Activated CD8-positive, alpha-beta T cell treated with anti-CD3 and anti-CD28 coated beads, Interleukin-2, amount 10 ng/mL, durations not matched to agents 7 days and 5 days (primary cell): ENCODE measurements around the gene PALB2. TPM values are rescaled to one million over a fixed set of nuclear protein-coding genes. Genes with fewer than 3 reads are reported as not detected.

Experiments
- ATAC-seq: fragments of 150-1000 bp; cut with Tn5 transposase; one replicate; pipeline ENCODE4 v1.10.0; 2021; ENCODE audit warnings: moderate library complexity
- CTCF ChIA-PET: fragments of 350-600 bp; sonication (Branson Sonifier 250); formaldehyde crosslinking; loops from one replicate; lab custom pipeline; 2021; ENCODE audit warnings: antibody characterized with exemption; lab: Charles Lee
- POLR2A ChIA-PET: fragments of 350-600 bp; sonication (Branson Sonifier 250); formaldehyde crosslinking; loops from one replicate; lab custom pipeline; 2021; ENCODE audit warnings: antibody characterized with exemption; lab: Charles Lee
- DNase-seq: peaks from one replicate; pipeline ENCODE4 v3.0.0-alpha.2; 2020
- H3K27ac Mint-ChIP-seq: one replicate; pipeline ENCODE4 v1.8.0; 2021; ENCODE audit warnings: mild to moderate bottlenecking, mixed read lengths
- H3K27me3 Mint-ChIP-seq: one replicate; pipeline ENCODE4 v1.8.0; 2021; ENCODE audit warnings: low read depth, mixed read lengths
- H3K36me3 Mint-ChIP-seq: one replicate; pipeline ENCODE4 v1.8.0; 2021; ENCODE audit warnings: low read depth, mixed read lengths
- H3K4me1 Mint-ChIP-seq: one replicate; pipeline ENCODE4 v1.8.0; 2021; ENCODE audit warnings: low read depth, mixed read lengths
- H3K4me3 Mint-ChIP-seq: one replicate; pipeline ENCODE4 v1.8.0; 2021; ENCODE audit warnings: mild to moderate bottlenecking, mixed read lengths
- H3K9me3 Mint-ChIP-seq: one replicate; pipeline ENCODE4 v1.8.0; 2022; ENCODE audit warnings: mixed read lengths; ENCODE audit not compliant: insufficient read depth
- total RNA-seq, 2 experiments: library from RNA; stranded (reverse); gene quantifications; one replicate each; pipeline ENCODE4 v1.2.3, GENCODE V29; 2021

The PALB2 gene
- total RNA-seq, 2 experiments from 2014 or later: 22.7 to 26.1 TPM

DNA sequence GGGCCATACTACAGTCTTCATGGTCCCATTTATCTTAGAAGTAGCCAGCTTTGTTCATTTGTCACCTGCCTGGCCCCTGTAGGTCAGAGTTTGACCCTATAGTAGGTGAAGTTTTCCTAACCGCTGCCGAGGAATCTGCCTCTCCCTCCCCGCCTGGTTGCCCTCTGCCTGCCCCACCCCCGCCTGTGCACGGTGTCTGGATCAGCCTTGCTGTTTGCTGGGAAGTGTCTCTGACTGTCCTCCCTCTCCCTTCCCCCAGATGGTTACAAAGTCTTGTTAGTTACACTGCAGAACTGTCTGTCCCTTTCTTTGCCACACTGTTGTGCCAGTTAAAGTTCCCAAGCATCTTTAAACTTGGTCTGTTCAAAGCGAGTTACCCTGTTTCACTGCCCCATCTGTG lies 77.9 kb downstream of the PALB2 start:
- peaks cover 54% of the 10 kb centered on the region for H3K36me3 Mint-ChIP-seq
- DNase-seq: no peak

GRCh38 chr16:23562505-23562904 lies 78.6 kb downstream of the PALB2 start:
- Mint-ChIP-seq H3K9me3 (no peaks in the 10 kb centered on the region), H3K27me3 (no peaks in the 10 kb centered on the region), H3K27ac (no peak overlapping the region), H3K4me3 (no peak overlapping the region), H3K36me3 (peaks cover 51% of the 10 kb centered on the region), H3K4me1 (peaks cover 21% of the 10 kb centered on the region)
- DNase-seq (no peak), ATAC-seq (no peak)
- CTCF ChIA-PET: interaction anchor here (1.3 kb wide), 1 partner anchor 34 kb away, joined by 3 read pairs; no protein-coding TSS in a partner anchor
- POLR2A ChIA-PET: interaction anchor here (2.1 kb wide), 1 partner anchor 34 kb away, joined by 5 read pairs; no protein-coding TSS in a partner anchor

More for the DNA sequence above, 77.9 kb downstream of the PALB2 start:
- H3K4me3 Mint-ChIP-seq: no peak overlapping the region
- H3K27me3 Mint-ChIP-seq: no peaks in the 10 kb centered on the region
- H3K27ac Mint-ChIP-seq: no peak overlapping the region
- ATAC-seq: no peak
- H3K4me1 Mint-ChIP-seq: peaks cover 21% of the 10 kb centered on the region
- H3K9me3 Mint-ChIP-seq: no peaks in the 10 kb centered on the region
- ChIA-PET CTCF (no interaction called here), POLR2A (no interaction called here)

DNA sequence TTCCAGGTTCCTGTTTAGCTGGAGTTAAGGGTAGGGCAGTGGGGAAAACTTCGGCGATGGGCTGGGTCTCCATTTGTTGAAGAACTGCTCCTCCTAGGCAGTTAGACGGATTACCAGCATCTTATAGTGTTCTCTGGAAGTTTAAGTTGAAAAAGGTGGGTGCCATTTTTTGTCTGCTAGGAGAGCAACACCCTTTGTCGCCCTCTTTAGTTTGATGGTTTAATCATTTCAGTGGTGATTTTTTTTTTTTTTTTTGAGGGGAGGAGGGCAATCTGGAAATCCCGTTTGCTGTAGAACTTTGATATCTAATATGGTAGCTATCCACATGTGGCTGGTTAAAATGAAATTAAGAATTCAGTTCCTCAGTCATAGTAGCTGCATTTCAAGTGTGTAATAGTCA lies 79.5 kb downstream of the PALB2 start:
- Mint-ChIP-seq H3K27ac (no peak overlapping the region), H3K4me1 (peaks cover 26% of the 10 kb centered on the region), H3K4me3 (no peak overlapping the region), H3K27me3 (no peaks in the 10 kb centered on the region), H3K36me3 (peaks cover 45% of the 10 kb centered on the region), H3K9me3 (no peaks in the 10 kb centered on the region)
- CTCF ChIA-PET: interaction anchor here (1.2 to 1.3 kb wide), 2 partner anchors 22 to 35 kb away, joined by 3 to 4 read pairs; no protein-coding TSS in a partner anchor
- POLR2A ChIA-PET: interaction anchor here (2.1 kb wide), 1 partner anchor 35 kb away, joined by 5 read pairs; no protein-coding TSS in a partner anchor
- DNase-seq (no peak), ATAC-seq (no peak)

DNA sequence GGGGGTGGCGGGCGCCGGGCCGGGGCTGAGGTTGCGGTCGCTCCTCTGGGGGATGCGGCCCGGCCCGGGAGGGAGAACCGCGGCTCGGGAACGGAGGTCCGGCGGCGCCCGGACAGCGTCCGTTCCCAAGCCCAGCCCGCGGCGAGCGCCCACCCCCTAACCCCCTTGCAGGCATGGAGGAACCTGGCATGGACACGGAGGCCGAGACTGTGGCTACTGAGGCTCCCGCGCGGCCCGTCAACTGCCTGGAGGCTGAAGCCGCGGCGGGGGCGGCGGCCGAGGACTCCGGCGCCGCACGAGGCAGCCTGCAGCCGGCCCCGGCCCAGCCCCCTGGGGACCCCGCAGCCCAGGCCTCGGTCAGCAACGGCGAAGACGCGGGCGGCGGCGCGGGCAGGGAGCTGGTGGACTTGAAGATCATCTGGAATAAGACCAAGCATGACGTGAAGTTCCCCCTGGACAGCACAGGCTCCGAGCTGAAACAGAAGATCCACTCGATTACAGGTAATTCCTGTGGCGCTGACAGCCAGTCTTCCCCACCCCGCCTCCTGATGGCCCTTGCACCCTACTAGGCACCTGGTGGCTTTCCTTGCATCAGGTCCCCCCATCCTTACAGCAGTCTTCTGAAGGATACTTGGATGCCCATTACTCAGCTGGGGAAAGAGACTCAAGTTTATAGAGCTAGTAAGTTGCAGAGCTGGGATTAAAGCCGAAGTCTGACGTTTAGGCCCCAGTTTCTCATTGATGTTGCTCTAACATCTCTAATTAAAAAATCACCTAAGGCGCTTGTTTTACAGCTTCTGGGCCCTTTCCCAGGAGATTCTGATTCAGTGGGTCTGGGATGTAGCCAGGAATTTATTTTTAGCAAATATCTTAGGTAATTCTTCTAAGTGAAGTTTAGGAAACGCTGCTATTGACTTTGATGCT lies 83.1 kb downstream of the PALB2 start:
- Mint-ChIP-seq H3K36me3 (peaks cover 29% of the 10 kb centered on the region), H3K27me3 (no peaks in the 10 kb centered on the region), H3K4me3 (peak overlapping the region; percentile 95), H3K27ac (peak overlapping the region; percentile 94), H3K9me3 (no peaks in the 10 kb centered on the region), H3K4me1 (peaks cover 35% of the 10 kb centered on the region)
- ATAC-seq (no peak), DNase-seq (peak; percentile 34)
- CTCF ChIA-PET: interaction anchor here (1.0 to 2.4 kb wide), 9 partner anchors 17 to 122 kb away, joined by 3 to 12 read pairs (median 4); no protein-coding TSS in a partner anchor
- POLR2A ChIA-PET: interaction anchor here (0.6 to 1.5 kb wide), 8 partner anchors 11 to 122 kb away, joined by 3 to 4 read pairs (median 3); partner anchors contain the start of genes GGA2 and NDUFAB1

GRCh38 chr16:23556881-23557778 lies 84.0 kb downstream of the PALB2 start, which contains the start of the genes EARS2 and UBFD1:
EARS2 (minus strand) TSS chr16:23557350; CDS start chr16:23557343, 7 bp downstream.
UBFD1 (plus strand) TSS chr16:23557727; CDS start chr16:23557743, 16 bp downstream.
- peak; percentile 92 for ATAC-seq
- Mint-ChIP-seq H3K4me1 (peaks cover 35% of the 10 kb centered on the region), H3K4me3 (peak within 1 kb of the TSS; percentile 95), H3K27ac (peak within 1 kb of the TSS; percentile 94), H3K9me3 (no peaks in the 10 kb centered on the region), H3K27me3 (no peaks in the 10 kb centered on the region), H3K36me3 (peaks cover 22% of the 10 kb centered on the region)
- CTCF ChIA-PET: interaction anchor here (1.0 to 2.4 kb wide), 6 partner anchors 18 to 121 kb away, joined by 3 to 12 read pairs (median 4); no protein-coding TSS in a partner anchor
- peak; percentile 98 for DNase-seq
- POLR2A ChIA-PET: interaction anchor here (0.6 to 1.5 kb wide), 6 partner anchors 23 to 123 kb away, joined by 3 read pairs; partner anchors contain the start of genes GGA2 and NDUFAB1

DNA sequence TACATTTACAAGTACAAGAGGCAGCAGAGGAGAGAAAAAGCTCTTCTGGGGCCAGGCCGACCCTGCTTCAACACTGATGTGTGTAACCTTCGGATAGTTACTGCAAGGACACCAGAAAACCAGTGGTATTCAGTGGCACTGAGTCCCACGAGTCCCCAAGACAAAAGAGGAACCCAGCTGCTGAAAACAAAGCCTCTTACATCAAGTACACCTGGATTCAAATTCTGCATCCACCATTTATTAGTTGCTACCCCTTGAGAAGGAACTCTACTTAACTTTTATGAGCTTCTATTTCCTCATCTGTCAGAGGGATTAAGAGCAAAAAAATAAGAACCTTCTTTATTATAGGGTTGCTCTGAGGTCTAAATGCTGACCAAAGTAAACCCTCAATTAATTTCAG lies 86.6 kb downstream of the PALB2 start:
- Mint-ChIP-seq H3K36me3 (peaks cover 21% of the 10 kb centered on the region), H3K4me1 (peaks cover 27% of the 10 kb centered on the region), H3K27ac (no peak overlapping the region), H3K27me3 (no peaks in the 10 kb centered on the region), H3K9me3 (no peaks in the 10 kb centered on the region), H3K4me3 (no peak overlapping the region)
- CTCF ChIA-PET: interaction anchor here (0.7 to 2.1 kb wide), 4 partner anchors 10 to 119 kb away, joined by 3 to 13 read pairs (median 6); partner anchors contain the start of gene NDUFAB1
- POLR2A ChIA-PET: interaction anchor here (0.7 kb wide), 1 partner anchor 1590 kb away, joined by 3 read pairs; no protein-coding TSS in a partner anchor
- ATAC-seq: no peak
- DNase-seq: no peak

Other genes starting within 250 kb of the PALB2 start
- gene COG7, start 188.1 kb downstream of the PALB2 start, total RNA-seq: 10 to 100 TPM; 20.0 to 21.5 TPM
- gene GGA2, start 130.8 kb downstream of the PALB2 start, total RNA-seq: 100 to 1,000 TPM; 111 to 118 TPM
- 10 to 100 TPM; 16.3 to 16.4 TPM for gene EARS2, start 84.0 kb downstream of the PALB2 start, total RNA-seq
- gene UBFD1, start 83.6 kb downstream of the PALB2 start, total RNA-seq: 10 to 100 TPM; 40.2 to 46.3 TPM
- 100 to 1,000 TPM; 100 to 105 TPM for gene NDUFAB1, start 45.0 kb downstream of the PALB2 start, total RNA-seq
- gene DCTN5, start 156 bp upstream of the PALB2 start, total RNA-seq: 10 to 100 TPM; 71.9 to 72.6 TPM
- gene PLK1, start 37.6 kb upstream of the PALB2 start, total RNA-seq: 100 to 1,000 TPM; 138 to 139 TPM
- gene ERN2, start 71.9 kb upstream of the PALB2 start, total RNA-seq: not detected
- gene CHP2, start 113.7 kb upstream of the PALB2 start, total RNA-seq: not detected
- gene PRKCB, start 194.7 kb upstream of the PALB2 start, total RNA-seq: 100 to 1,000 TPM; 101 to 105 TPM